GM12878 (cell line): ENCODE results near the gene BFSP1. TPM values are rescaled to one million over a fixed set of nuclear protein-coding genes. Genes with fewer than 3 reads are reported as not detected.

ENCODE experiments used
- ATAC-seq: fragments of 200-7000 bp; cut with Tn5 transposase; 3 replicates; pipeline ENCODE4 v1.9.1; 2020; ENCODE audit warnings: mild to moderate bottlenecking, moderate library complexity
- BruUV-seq: library from RNA; stranded (reverse); fragments of 400-500 nt; replicated peaks from 2 replicates; lab custom pipeline; 2021; lab: Mats Ljungman, UMichigan
- CTCF ChIA-PET: fragments of 300-600 bp; sonication (Branson Sonifier 250); formaldehyde crosslinking; extraction: SDS; loops from one replicate; lab custom pipeline; 2021; ENCODE audit warnings: inconsistent platforms; lab: Yijun Ruan, JAX
- POLR2A ChIA-PET: fragments of 350-600 bp; formaldehyde crosslinking; extraction: SDS; loops from one replicate; lab custom pipeline; 2021; ENCODE audit warnings: inconsistent platforms; lab: Charles Lee
- RAD21 ChIA-PET: fragments of 300-600 bp; sonication (Branson Sonifier 250); formaldehyde crosslinking; loops from one replicate; lab custom pipeline; 2023; ENCODE audit warnings: antibody characterized with exemption; ENCODE audit not compliant: unreplicated experiment; lab: Charles Lee
- SMC1A ChIA-PET: fragments of 300-600 bp; sonication (Branson Sonifier 250); formaldehyde crosslinking; loops from one replicate; lab custom pipeline; 2023; ENCODE audit not compliant: unreplicated experiment, uncharacterized antibody; lab: Charles Lee
- DNase-seq: peaks from one replicate; pipeline ENCODE4 v3.0.0-alpha.2; 2011; ENCODE audit warnings: low read depth, low spot score
- FAIRE-seq: peaks from 3 replicates; lab custom pipeline; 2011; peaks lifted over from hg19 to GRCh38; lab: Jason Lieb, UNC
- H2AFZ ChIP-seq: 2 replicates; pipeline ENCODE4 v1.6.0; 2011; ENCODE audit warnings: low read depth, low read length, control low read depth; ENCODE audit not compliant: control insufficient read depth
- H3K27ac ChIP-seq: 2 replicates; pipeline ENCODE4 v1.5.1; 2011; ENCODE audit warnings: control low read depth; ENCODE audit not compliant: control insufficient read depth, insufficient read depth
- H3K27me3 ChIP-seq, 2 experiments: replicated peaks in 1 of 2; 2 replicates each; pipeline versions ENCODE4 v1.6.0 to v1.6.1; 2011; ENCODE audit warnings: low read length in 1 of 2; ENCODE audit not compliant: control insufficient read depth in 2 of 2, insufficient read depth in 2 of 2
- H3K36me3 ChIP-seq, 2 experiments: 2 replicates each; pipeline ENCODE4 v1.5.1; 2011; ENCODE audit warnings: low read length in 1 of 2; ENCODE audit not compliant: control insufficient read depth in 2 of 2, insufficient read depth in 2 of 2
- H3K4me1 ChIP-seq: 2 replicates; pipeline ENCODE4 v1.6.1; 2011; ENCODE audit warnings: mild to moderate bottlenecking, low read length, moderate library complexity, mixed read lengths; ENCODE audit not compliant: control insufficient read depth, insufficient read depth
- H3K4me2 ChIP-seq: 2 replicates; pipeline ENCODE4 v1.6.0; 2011; ENCODE audit warnings: control low read depth; ENCODE audit not compliant: control insufficient read depth, insufficient read depth
- H3K4me3 ChIP-seq: fragments of 200-600 bp; sonication (generic); 2 replicates; pipeline ENCODE4 v1.5.1; 2016
- H3K79me2 ChIP-seq: 2 replicates; pipeline ENCODE4 v1.6.0; 2011; ENCODE audit warnings: low read length; ENCODE audit not compliant: control insufficient read depth, insufficient read depth
- H3K9ac ChIP-seq: 2 replicates; pipeline ENCODE4 v1.8.0; 2011; ENCODE audit warnings: low read length, control low read depth, mixed read lengths; ENCODE audit not compliant: control insufficient read depth, insufficient read depth
- H3K9me3 ChIP-seq: replicated peaks from 3 replicates; pipeline ENCODE4 v1.5.1; 2011; ENCODE audit warnings: mild to moderate bottlenecking, low read length; ENCODE audit not compliant: control insufficient read depth, insufficient read depth
- H4K20me1 ChIP-seq: 2 replicates; pipeline ENCODE4 v1.6.0; 2011; ENCODE audit not compliant: control insufficient read depth, insufficient read depth
- BCL11A ChIP-seq: IDR thresholded peaks from 2 replicates; pipeline ENCODE4 v1.6.1; 2011; ENCODE audit warnings: low read depth, low read length
- DPF2 ChIP-seq: fragments of 450-650 bp; IDR thresholded peaks from 2 replicates; pipeline ENCODE4 v1.6.1; 2017; ENCODE audit warnings: mild to moderate bottlenecking
- EGR1 ChIP-seq, 2 experiments: IDR thresholded peaks; 1 replicate in 1 of 2; 2 replicates in 1 of 2; pipeline ENCODE4 v1.6.1; 2011 to 2012; ENCODE audit warnings: low read depth in 2 of 2, low read length in 2 of 2, borderline replicate concordance in 1 of 2, mild to moderate bottlenecking in 1 of 2, moderate library complexity in 1 of 2
- HCFC1 ChIP-seq: fragments of 150-350 bp; IDR thresholded peaks from 2 replicates; pipeline ENCODE4 v1.6.1; 2014; ENCODE audit warnings: low read length
- NR2C1 ChIP-seq: fragments of 450-650 bp; IDR thresholded peaks from 2 replicates; pipeline ENCODE4 v1.6.1; 2017; ENCODE audit warnings: antibody characterized with exemption, mild to moderate bottlenecking, moderate library complexity
- POLR2AphosphoS5 ChIP-seq: IDR thresholded peaks from 2 replicates; pipeline ENCODE4 v1.6.1; 2011; ENCODE audit warnings: mild to moderate bottlenecking, low read length, inconsistent platforms
- RBBP5 ChIP-seq: fragments of 200-600 bp; sonication (generic); conservative IDR thresholded peaks from 2 replicates; pipeline ENCODE4 v1.6.1; 2016
- REST ChIP-seq: IDR thresholded peaks from 2 replicates; pipeline ENCODE4 v1.6.1; 2012; ENCODE audit warnings: mild to moderate bottlenecking, low read depth, low read length
- SIN3A ChIP-seq: IDR thresholded peaks from 2 replicates; pipeline ENCODE4 v1.6.1; 2012; ENCODE audit warnings: low read depth, low read length, improper control_type of control experiment
- WRNIP1 ChIP-seq: IDR thresholded peaks from 2 replicates; pipeline ENCODE4 v1.6.1; 2011; ENCODE audit warnings: low read depth, low read length, improper control_type of control experiment, borderline replicate concordance
- ZBTB11 ChIP-seq: fragments of 450-650 bp; formaldehyde crosslinking; IDR thresholded peaks from 2 replicates; pipeline ENCODE4 v1.5.0; 2022; ENCODE audit warnings: mild to moderate bottlenecking, missing genetic modification characterization
- ZNF217 ChIP-seq: fragments of 450-650 bp; IDR thresholded peaks from 2 replicates; pipeline ENCODE4 v1.6.1; 2017; ENCODE audit warnings: antibody characterized with exemption, mild to moderate bottlenecking
- ZNF622 ChIP-seq: fragments of 450-650 bp; IDR thresholded peaks from 2 replicates; pipeline ENCODE4 v1.6.1; 2017; ENCODE audit warnings: mild to moderate bottlenecking, inconsistent platforms
- WGBS: methylation state at CpG from one replicate; pipeline ENCODE4 v1.1.6; 2016; ENCODE audit warnings: low lambda C conversion rate; ENCODE audit not compliant: insufficient replicate concordance, insufficient coverage; ENCODE audit errors: missing lambda C conversion rate; 5-methylcytosine and 5-hydroxymethylcytosine counted together
- in situ Hi-C: fragments of 300-500 bp; cut with MboI; formaldehyde crosslinking; loops from 9 replicates; pipeline ENCODE4 v1.14.3; 2018; ENCODE audit warnings: mixed read lengths
- intact Hi-C: fragments of 100-400 bp; cut with micrococcal nuclease; formaldehyde crosslinking; loops from one replicate; pipeline ENCODE4 v1.14.2; 2022; ENCODE audit not compliant: unreplicated experiment
- polyA plus RNA-seq, 11 experiments: library from polyadenylated mRNA; depleted of rRNA in 4 of 11; unstranded in 6 of 11; stranded (reverse) in 5 of 11; fragments of >200 nt; fragmentation: Nextera tagmentation in 4 of 11; fragmentation: Illumina TruSeq in 1 of 11; extraction: Ambion mirVana in 4 of 11; extraction: Trizol in 1 of 11; gene quantifications; 1 replicate in 1 of 11; 2 replicates in 10 of 11; pipeline versions ENCODE4 v1.2.1 to v1.2.3, GENCODE V29; 2011 to 2016; ENCODE audit warnings: inconsistent platforms in 2 of 11, missing spikeins in 2 of 11, low read depth in 1 of 11
- total RNA-seq, 4 experiments: library from RNA; depleted of rRNA in 3 of 4; stranded (reverse); fragments of >200 nt in 3 of 4; fragmentation: Illumina TruSeq in 1 of 4; extraction: Trizol in 1 of 4; gene quantifications; 2 replicates each; pipeline versions ENCODE4 v1.2.1 to v1.2.3, GENCODE V29; 2013 to 2021

The BFSP1 gene
- total and polyA plus RNA-seq, 10 of the 15 experiments (the other 5 are each of a cell fraction or from before 2014, with no cell fraction given) = 0.06 to 0.22 (median 0.11) TPM; not detected in 3

- Histone ChIP-seq H3K4me1 (no peaks in the 10 kb centered on the region), H3K4me2 (no peak overlapping the region), H3K27ac (no peak overlapping the region), H3K9ac (no peak overlapping the region), H2AFZ (no peak overlapping the region), H3K79me2 (no peaks in the 10 kb centered on the region), H3K27me3 (no peaks in the 10 kb centered on the region), H3K9me3 (no peaks in the 10 kb centered on the region), H3K4me3 (no peak overlapping the region), H4K20me1 (no peaks in the 10 kb centered on the region), H3K36me3 (no peaks in the 10 kb centered on the region)
- WGBS = 62% methylated on average over 3 of the region's 3 CpGs
- no TSS peak for BruUV-seq
- ChIA-PET SMC1A (interaction anchor here (1.4 kb wide), 1 partner anchor 49 kb away, joined by 4 read pairs; no protein-coding TSS in a partner anchor), RAD21 (no interaction called here), CTCF (no interaction called here), POLR2A (no interaction called here)
- in situ Hi-C loops = no loop called here
- no peak for DNase-seq
- intact Hi-C loops = no loop called here
- no peak for FAIRE-seq
- no peak for TF ChIP-seq ZNF217
- TF ChIP-seq DPF2 = no peak
- TF ChIP-seq EGR1 (IDR thresholded peaks at IDR 0.05; ENCODE audit: borderline replicate concordance in 1 of 2, low read depth in 2 of 2, low read length in 2 of 2) = no peak
- 0 out of 3 replicates have a peak, but pooled peaks have one; percentile 39 for ATAC-seq
These were observed 8.7 kb downstream of the BFSP1 start for GRCh38 chr20:17522528-17522927.

GRCh38 chr20:17520583-17520982 lies 10.6 kb downstream of the BFSP1 start:
- SMC1A ChIA-PET = no interaction called here
- no peak overlapping the region for H3K4me2 ChIP-seq
- no peak for DNase-seq
- no peaks in the 10 kb centered on the region for H3K4me1 ChIP-seq
- intact Hi-C loops = no loop called here
- WGBS = 0% methylated on average over 3 of the region's 3 CpGs
- no peaks in the 10 kb centered on the region for H3K36me3 ChIP-seq
- H3K9ac ChIP-seq = no peak overlapping the region
- FAIRE-seq = no peak
- H4K20me1 ChIP-seq = no peaks in the 10 kb centered on the region
- no peak overlapping the region for H2AFZ ChIP-seq
- no peak for ATAC-seq
- H3K79me2 ChIP-seq = no peaks in the 10 kb centered on the region
- RAD21 ChIA-PET = interaction anchor here (0.6 kb wide), 1 partner anchor 18 kb away, joined by 3 read pairs; no protein-coding TSS in a partner anchor
- H3K9me3 ChIP-seq = no peaks in the 10 kb centered on the region
- in situ Hi-C loops = no loop called here
- no peak overlapping the region for H3K4me3 ChIP-seq
- POLR2A ChIA-PET = no interaction called here
- CTCF ChIA-PET = no interaction called here
- no peaks in the 10 kb centered on the region for H3K27me3 ChIP-seq
- no TSS peak for BruUV-seq
- H3K27ac ChIP-seq = no peak overlapping the region
- TF ChIP-seq HCFC1 = no peak
- TF ChIP-seq POLR2AphosphoS5 = no peak
- no peak for TF ChIP-seq BCL11A
- TF ChIP-seq NR2C1 = no peak
- TF ChIP-seq SIN3A = no peak
- no peak for TF ChIP-seq REST
- TF ChIP-seq ZNF622 = no peak
- TF ChIP-seq ZBTB11 = no peak
- TF ChIP-seq RBBP5 = no peak
- no peak for TF ChIP-seq WRNIP1
